Liver (tissue), 3 donors: ENCODE data around the gene HSD11B1L.

Source experiments
- EGR1 ChIP-seq, 2 donors: IDR thresholded peaks; 2 replicates each; pipeline ENCODE4 v1.6.1; 2016 to 2018; ENCODE audit warnings: antibody characterized with exemption in 2 of 2, low read depth in 2 of 2
- FOXA1 ChIP-seq: IDR thresholded peaks from 2 replicates; pipeline ENCODE4 v1.6.1; 2016; ENCODE audit warnings: antibody characterized with exemption
- FOXA2 ChIP-seq: IDR thresholded peaks from 2 replicates; pipeline ENCODE4 v1.6.1; 2016; ENCODE audit warnings: antibody characterized with exemption
- JUND ChIP-seq, 2 donors: IDR thresholded peaks; 2 replicates each; pipeline ENCODE4 v1.6.1; 2016; ENCODE audit warnings: antibody characterized with exemption in 2 of 2
- RAD21 ChIP-seq, 2 donors: IDR thresholded peaks; 2 replicates each; pipeline ENCODE4 v1.6.1; 2016; ENCODE audit warnings: antibody characterized with exemption in 2 of 2, mild to moderate bottlenecking in 2 of 2
- SP1 ChIP-seq: IDR thresholded peaks from 2 replicates; pipeline ENCODE4 v1.6.1; 2018; ENCODE audit warnings: antibody characterized with exemption, mild to moderate bottlenecking
- TAF1 ChIP-seq: conservative IDR thresholded peaks from 2 replicates; pipeline ENCODE4 v1.6.1; 2016; ENCODE audit warnings: antibody characterized with exemption, mild to moderate bottlenecking
- YY1 ChIP-seq: IDR thresholded peaks from 2 replicates; pipeline ENCODE4 v1.6.1; 2016; ENCODE audit warnings: antibody characterized with exemption, mild to moderate bottlenecking
- TF ChIP-seq, protein P1 (sequence below): fragments of 150-350 bp; IDR thresholded peaks from 2 replicates; pipeline ENCODE4 v1.5.1; 2017; ENCODE audit warnings: improper control_type of control experiment, low read depth, low read length; ENCODE audit not compliant: missing input control
- TF ChIP-seq, protein P2 (sequence below): IDR thresholded peaks from 2 replicates; pipeline ENCODE4 v1.6.1; 2016; ENCODE audit warnings: antibody characterized with exemption, mild to moderate bottlenecking
- TF ChIP-seq, protein P3 (sequence below): IDR thresholded peaks from 2 replicates; pipeline ENCODE4 v1.6.1; 2016; ENCODE audit warnings: antibody characterized with exemption
- TF ChIP-seq, protein P4 (sequence below): IDR thresholded peaks from 2 replicates; pipeline ENCODE4 v1.6.1; 2016; ENCODE audit warnings: antibody characterized with exemption
- TF ChIP-seq, protein P5 (sequence below): IDR thresholded peaks from 2 replicates; pipeline ENCODE4 v1.6.1; 2016; ENCODE audit warnings: antibody characterized with exemption
- donor health status: healthy.
- donor health status: healthy.

DNA sequence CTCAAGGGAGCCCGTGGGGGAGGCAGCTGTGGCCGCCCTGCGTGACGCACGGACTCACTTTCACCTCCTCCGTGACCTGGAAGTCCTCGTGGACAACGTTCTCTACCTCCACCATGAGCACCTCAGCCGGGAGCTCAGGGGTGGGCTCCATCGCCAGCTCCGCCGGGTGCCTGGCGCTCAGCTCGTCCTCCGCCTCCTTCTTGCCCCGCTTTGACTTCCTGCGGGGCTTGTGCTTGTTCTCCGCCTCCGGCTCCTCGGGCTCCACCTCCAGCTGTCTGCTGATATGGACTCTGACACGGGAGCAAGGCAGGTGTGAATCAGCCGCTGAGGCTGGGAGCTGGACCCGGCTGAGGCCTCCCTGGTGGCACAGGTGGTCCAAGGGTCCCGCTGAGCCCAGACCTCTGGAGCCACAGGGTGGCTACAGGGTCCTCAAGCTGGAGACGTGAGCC, 30.9 kb downstream of the HSD11B1L start:
- TF ChIP-seq, protein P1, sequence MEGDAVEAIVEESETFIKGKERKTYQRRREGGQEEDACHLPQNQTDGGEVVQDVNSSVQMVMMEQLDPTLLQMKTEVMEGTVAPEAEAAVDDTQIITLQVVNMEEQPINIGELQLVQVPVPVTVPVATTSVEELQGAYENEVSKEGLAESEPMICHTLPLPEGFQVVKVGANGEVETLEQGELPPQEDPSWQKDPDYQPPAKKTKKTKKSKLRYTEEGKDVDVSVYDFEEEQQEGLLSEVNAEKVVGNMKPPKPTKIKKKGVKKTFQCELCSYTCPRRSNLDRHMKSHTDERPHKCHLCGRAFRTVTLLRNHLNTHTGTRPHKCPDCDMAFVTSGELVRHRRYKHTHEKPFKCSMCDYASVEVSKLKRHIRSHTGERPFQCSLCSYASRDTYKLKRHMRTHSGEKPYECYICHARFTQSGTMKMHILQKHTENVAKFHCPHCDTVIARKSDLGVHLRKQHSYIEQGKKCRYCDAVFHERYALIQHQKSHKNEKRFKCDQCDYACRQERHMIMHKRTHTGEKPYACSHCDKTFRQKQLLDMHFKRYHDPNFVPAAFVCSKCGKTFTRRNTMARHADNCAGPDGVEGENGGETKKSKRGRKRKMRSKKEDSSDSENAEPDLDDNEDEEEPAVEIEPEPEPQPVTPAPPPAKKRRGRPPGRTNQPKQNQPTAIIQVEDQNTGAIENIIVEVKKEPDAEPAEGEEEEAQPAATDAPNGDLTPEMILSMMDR = no peak
- TF ChIP-seq, protein P2, sequence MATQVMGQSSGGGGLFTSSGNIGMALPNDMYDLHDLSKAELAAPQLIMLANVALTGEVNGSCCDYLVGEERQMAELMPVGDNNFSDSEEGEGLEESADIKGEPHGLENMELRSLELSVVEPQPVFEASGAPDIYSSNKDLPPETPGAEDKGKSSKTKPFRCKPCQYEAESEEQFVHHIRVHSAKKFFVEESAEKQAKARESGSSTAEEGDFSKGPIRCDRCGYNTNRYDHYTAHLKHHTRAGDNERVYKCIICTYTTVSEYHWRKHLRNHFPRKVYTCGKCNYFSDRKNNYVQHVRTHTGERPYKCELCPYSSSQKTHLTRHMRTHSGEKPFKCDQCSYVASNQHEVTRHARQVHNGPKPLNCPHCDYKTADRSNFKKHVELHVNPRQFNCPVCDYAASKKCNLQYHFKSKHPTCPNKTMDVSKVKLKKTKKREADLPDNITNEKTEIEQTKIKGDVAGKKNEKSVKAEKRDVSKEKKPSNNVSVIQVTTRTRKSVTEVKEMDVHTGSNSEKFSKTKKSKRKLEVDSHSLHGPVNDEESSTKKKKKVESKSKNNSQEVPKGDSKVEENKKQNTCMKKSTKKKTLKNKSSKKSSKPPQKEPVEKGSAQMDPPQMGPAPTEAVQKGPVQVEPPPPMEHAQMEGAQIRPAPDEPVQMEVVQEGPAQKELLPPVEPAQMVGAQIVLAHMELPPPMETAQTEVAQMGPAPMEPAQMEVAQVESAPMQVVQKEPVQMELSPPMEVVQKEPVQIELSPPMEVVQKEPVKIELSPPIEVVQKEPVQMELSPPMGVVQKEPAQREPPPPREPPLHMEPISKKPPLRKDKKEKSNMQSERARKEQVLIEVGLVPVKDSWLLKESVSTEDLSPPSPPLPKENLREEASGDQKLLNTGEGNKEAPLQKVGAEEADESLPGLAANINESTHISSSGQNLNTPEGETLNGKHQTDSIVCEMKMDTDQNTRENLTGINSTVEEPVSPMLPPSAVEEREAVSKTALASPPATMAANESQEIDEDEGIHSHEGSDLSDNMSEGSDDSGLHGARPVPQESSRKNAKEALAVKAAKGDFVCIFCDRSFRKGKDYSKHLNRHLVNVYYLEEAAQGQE = no peak
- TF ChIP-seq RAD21 (IDR thresholded peaks at IDR 0.05) = no peak
- TF ChIP-seq, protein P3, sequence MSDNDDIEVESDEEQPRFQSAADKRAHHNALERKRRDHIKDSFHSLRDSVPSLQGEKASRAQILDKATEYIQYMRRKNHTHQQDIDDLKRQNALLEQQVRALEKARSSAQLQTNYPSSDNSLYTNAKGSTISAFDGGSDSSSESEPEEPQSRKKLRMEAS = no peak
- no peak for TF ChIP-seq TAF1
- no peak for TF ChIP-seq YY1
- no peak for TF ChIP-seq FOXA2
- TF ChIP-seq JUND (IDR thresholded peaks at IDR 0.05) = no peak
- TF ChIP-seq SP1 = no peak
- no peak for TF ChIP-seq FOXA1
- TF ChIP-seq, protein P4, sequence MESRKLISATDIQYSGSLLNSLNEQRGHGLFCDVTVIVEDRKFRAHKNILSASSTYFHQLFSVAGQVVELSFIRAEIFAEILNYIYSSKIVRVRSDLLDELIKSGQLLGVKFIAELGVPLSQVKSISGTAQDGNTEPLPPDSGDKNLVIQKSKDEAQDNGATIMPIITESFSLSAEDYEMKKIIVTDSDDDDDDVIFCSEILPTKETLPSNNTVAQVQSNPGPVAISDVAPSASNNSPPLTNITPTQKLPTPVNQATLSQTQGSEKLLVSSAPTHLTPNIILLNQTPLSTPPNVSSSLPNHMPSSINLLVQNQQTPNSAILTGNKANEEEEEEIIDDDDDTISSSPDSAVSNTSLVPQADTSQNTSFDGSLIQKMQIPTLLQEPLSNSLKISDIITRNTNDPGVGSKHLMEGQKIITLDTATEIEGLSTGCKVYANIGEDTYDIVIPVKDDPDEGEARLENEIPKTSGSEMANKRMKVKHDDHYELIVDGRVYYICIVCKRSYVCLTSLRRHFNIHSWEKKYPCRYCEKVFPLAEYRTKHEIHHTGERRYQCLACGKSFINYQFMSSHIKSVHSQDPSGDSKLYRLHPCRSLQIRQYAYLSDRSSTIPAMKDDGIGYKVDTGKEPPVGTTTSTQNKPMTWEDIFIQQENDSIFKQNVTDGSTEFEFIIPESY = no peak
- TF ChIP-seq, protein P5, sequence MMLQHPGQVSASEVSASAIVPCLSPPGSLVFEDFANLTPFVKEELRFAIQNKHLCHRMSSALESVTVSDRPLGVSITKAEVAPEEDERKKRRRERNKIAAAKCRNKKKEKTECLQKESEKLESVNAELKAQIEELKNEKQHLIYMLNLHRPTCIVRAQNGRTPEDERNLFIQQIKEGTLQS = no peak
- TF ChIP-seq EGR1 (IDR thresholded peaks at IDR 0.05; ENCODE audit: low read depth in 2 of 2) = no peak
